HepG2 (cell line): ENCODE data around the gene ACE. TPM values are rescaled to one million over a fixed set of nuclear protein-coding genes. Genes with fewer than 3 reads are reported as not detected.

ENCODE experiments used
- BORCS8-MEF2B ChIP-seq: sonication (generic); formaldehyde crosslinking; IDR thresholded peaks from 2 replicates; pipeline ENCODE4 v1.8.0; 2022; ENCODE audit warnings: mild to moderate bottlenecking, missing genetic modification reagents
- KDM4B ChIP-seq: sonication (generic); formaldehyde crosslinking; IDR thresholded peaks from 2 replicates; pipeline ENCODE4 v1.4.0; 2020; ENCODE audit warnings: missing genetic modification reagents
- MIXL1 ChIP-seq: IDR thresholded peaks from 2 replicates; pipeline ENCODE4 v1.6.1; 2016
- NFIB ChIP-seq: sonication (generic); formaldehyde crosslinking; IDR thresholded peaks from 2 replicates; pipeline ENCODE4 v1.9.0; 2021; ENCODE audit warnings: missing genetic modification reagents, mild to moderate bottlenecking, borderline replicate concordance
- NRL ChIP-seq: sonication (generic); formaldehyde crosslinking; IDR thresholded peaks from 2 replicates; pipeline ENCODE4 v1.5.0; 2020; ENCODE audit warnings: missing genetic modification reagents, mild to moderate bottlenecking, moderate library complexity, borderline replicate concordance
- SATB2 ChIP-seq: sonication (generic); formaldehyde crosslinking; IDR thresholded peaks from 2 replicates; pipeline ENCODE4 v1.5.0; 2020; ENCODE audit warnings: missing genetic modification reagents
- SIN3A ChIP-seq: IDR thresholded peaks from 2 replicates; pipeline ENCODE4 v1.6.1; 2011; ENCODE audit warnings: low read depth, mild to moderate bottlenecking, control low read depth, low read length, borderline replicate concordance
- SP5 ChIP-seq: IDR thresholded peaks from 2 replicates; pipeline ENCODE4 v1.6.1; 2016; ENCODE audit warnings: low read depth, borderline replicate concordance
- SPEN ChIP-seq: sonication (generic); formaldehyde crosslinking; IDR thresholded peaks from 2 replicates; pipeline ENCODE4 v1.5.1; 2020; ENCODE audit warnings: low read depth, mild to moderate bottlenecking, missing genetic modification reagents
- ZBTB7B ChIP-seq: sonication (generic); formaldehyde crosslinking; IDR thresholded peaks from 2 replicates; pipeline ENCODE4 v1.4.0; 2020; ENCODE audit warnings: missing genetic modification reagents
- ZNF263 ChIP-seq: sonication (generic); formaldehyde crosslinking; IDR thresholded peaks from 2 replicates; pipeline ENCODE4 v1.4.0; 2020; ENCODE audit warnings: missing genetic modification reagents
- polyA plus RNA-seq, 8 experiments: library from polyadenylated mRNA; depleted of rRNA in 3 of 8; stranded (reverse) in 7 of 8; unstranded in 1 of 8; fragments of >200 nt; fragmentation: Illumina TruSeq in 4 of 8; extraction: Trizol in 4 of 8; gene quantifications; 2 replicates each; pipeline versions ENCODE4 v1.2.1 to v1.2.3, GENCODE V29; 2011 to 2016; ENCODE audit warnings: low read depth in 4 of 8, missing spikeins in 1 of 8, mixed read lengths in 1 of 8; ENCODE audit not compliant: insufficient read depth in 1 of 8
- total RNA-seq, 5 experiments: library from RNA; depleted of rRNA; stranded (reverse); fragments of >200 nt; fragmentation: Illumina TruSeq; extraction: Trizol; gene quantifications; 2 replicates each; pipeline ENCODE4 v1.2.3, GENCODE V29; 2016; ENCODE audit warnings: low read depth in 1 of 5
- TF ChIP-seq, protein P1 (sequence below): sonication (generic); formaldehyde crosslinking; conservative IDR thresholded peaks from 2 replicates; pipeline ENCODE4 v1.8.0; 2022; ENCODE audit warnings: missing genetic modification reagents
- TF ChIP-seq, protein P2 (sequence below): sonication (generic); formaldehyde crosslinking; IDR thresholded peaks from 2 replicates; pipeline ENCODE4 v1.8.1; 2022; ENCODE audit warnings: low read depth, mild to moderate bottlenecking, missing genetic modification reagents
- TF ChIP-seq, protein P3 (sequence below): sonication (generic); formaldehyde crosslinking; IDR thresholded peaks from 2 replicates; pipeline ENCODE4 v1.4.0; 2020; ENCODE audit warnings: missing genetic modification reagents, borderline replicate concordance
- TF ChIP-seq, protein P4 (sequence below), 2 experiments: IDR thresholded peaks; 2 replicates each; pipeline ENCODE4 v1.6.1; 2011 to 2012; ENCODE audit warnings: low read length in 2 of 2, borderline replicate concordance in 1 of 2, low read depth in 1 of 2, mild to moderate bottlenecking in 1 of 2, moderate library complexity in 1 of 2

ACE gene
- total and polyA plus RNA-seq, 2 of the 13 experiments (the other 11 are each of a cell fraction or from before 2014, with no cell fraction given) = 0.08 to 0.13 TPM

DNA sequence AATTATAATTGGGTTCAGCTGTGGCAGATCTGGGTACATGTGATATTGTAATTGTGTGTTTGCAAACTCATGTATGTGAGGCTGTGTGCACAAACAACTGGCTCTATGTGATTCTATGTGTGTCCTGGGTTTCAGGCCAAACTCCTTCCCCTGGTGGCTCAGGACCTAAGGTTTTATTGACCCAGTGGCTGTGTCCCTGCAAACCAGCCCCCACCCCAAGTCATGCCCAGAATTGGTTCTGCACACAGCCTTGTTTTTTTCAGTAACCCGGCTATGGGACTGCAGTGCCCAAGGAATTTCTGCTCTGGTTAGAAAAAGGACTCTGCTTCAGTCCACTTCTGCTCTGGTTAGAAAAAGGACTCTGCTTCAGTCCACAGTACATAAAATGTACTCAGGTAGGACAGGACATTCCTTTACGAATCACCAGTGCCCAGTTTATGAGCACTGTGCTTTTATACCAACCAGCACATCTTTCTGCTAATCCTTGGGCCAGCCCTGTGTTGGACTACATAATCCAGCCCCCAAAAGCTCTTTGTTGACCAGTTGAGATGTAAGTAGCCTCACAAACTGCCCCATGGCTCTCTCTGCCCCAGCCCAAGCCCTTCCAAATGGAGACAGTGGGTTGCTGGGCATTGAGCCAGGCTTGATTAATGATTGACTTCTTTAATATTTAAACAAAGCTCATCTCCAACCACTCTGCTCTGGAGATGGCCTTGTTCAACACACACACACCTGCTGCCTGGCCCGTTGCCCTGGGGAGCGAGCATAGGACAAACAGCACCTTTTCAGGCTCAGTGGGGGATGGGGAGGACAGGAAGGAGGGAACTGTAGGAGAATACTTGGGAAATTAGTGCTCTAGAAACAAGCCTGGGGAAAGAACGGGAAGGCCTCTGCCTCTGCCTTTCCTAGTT, 43.4 kb downstream of the ACE start (continued):
- TF ChIP-seq, protein P1, sequence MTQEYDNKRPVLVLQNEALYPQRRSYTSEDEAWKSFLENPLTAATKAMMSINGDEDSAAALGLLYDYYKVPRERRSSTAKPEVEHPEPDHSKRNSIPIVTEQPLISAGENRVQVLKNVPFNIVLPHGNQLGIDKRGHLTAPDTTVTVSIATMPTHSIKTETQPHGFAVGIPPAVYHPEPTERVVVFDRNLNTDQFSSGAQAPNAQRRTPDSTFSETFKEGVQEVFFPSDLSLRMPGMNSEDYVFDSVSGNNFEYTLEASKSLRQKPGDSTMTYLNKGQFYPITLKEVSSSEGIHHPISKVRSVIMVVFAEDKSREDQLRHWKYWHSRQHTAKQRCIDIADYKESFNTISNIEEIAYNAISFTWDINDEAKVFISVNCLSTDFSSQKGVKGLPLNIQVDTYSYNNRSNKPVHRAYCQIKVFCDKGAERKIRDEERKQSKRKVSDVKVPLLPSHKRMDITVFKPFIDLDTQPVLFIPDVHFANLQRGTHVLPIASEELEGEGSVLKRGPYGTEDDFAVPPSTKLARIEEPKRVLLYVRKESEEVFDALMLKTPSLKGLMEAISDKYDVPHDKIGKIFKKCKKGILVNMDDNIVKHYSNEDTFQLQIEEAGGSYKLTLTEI (CRISPR knock-in tag) = no peak
- TF ChIP-seq SPEN (CRISPR knock-in tag) = peak; percentile 66; the same call in 1 of the 2 replicates
- TF ChIP-seq, protein P2, sequence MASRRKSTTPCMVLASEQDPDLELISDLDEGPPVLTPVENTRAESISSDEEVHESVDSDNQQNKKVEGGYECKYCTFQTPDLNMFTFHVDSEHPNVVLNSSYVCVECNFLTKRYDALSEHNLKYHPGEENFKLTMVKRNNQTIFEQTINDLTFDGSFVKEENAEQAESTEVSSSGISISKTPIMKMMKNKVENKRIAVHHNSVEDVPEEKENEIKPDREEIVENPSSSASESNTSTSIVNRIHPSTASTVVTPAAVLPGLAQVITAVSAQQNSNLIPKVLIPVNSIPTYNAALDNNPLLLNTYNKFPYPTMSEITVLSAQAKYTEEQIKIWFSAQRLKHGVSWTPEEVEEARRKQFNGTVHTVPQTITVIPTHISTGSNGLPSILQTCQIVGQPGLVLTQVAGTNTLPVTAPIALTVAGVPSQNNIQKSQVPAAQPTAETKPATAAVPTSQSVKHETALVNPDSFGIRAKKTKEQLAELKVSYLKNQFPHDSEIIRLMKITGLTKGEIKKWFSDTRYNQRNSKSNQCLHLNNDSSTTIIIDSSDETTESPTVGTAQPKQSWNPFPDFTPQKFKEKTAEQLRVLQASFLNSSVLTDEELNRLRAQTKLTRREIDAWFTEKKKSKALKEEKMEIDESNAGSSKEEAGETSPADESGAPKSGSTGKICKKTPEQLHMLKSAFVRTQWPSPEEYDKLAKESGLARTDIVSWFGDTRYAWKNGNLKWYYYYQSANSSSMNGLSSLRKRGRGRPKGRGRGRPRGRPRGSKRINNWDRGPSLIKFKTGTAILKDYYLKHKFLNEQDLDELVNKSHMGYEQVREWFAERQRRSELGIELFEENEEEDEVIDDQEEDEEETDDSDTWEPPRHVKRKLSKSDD (CRISPR knock-in tag) = peak; percentile 76; the same call in 1 of the 2 replicates
- no peak for TF ChIP-seq KDM4B (CRISPR knock-in tag)
- TF ChIP-seq SIN3A = 0 out of 2 replicates have a peak, but pooled peaks have one; percentile 35
- TF ChIP-seq SATB2 = no peak
- no peak for TF ChIP-seq NFIB (CRISPR knock-in tag)
- 0 out of 2 replicates have a peak, but pooled peaks have one; percentile 39 for TF ChIP-seq NRL (CRISPR knock-in tag)
- TF ChIP-seq, protein P3, sequence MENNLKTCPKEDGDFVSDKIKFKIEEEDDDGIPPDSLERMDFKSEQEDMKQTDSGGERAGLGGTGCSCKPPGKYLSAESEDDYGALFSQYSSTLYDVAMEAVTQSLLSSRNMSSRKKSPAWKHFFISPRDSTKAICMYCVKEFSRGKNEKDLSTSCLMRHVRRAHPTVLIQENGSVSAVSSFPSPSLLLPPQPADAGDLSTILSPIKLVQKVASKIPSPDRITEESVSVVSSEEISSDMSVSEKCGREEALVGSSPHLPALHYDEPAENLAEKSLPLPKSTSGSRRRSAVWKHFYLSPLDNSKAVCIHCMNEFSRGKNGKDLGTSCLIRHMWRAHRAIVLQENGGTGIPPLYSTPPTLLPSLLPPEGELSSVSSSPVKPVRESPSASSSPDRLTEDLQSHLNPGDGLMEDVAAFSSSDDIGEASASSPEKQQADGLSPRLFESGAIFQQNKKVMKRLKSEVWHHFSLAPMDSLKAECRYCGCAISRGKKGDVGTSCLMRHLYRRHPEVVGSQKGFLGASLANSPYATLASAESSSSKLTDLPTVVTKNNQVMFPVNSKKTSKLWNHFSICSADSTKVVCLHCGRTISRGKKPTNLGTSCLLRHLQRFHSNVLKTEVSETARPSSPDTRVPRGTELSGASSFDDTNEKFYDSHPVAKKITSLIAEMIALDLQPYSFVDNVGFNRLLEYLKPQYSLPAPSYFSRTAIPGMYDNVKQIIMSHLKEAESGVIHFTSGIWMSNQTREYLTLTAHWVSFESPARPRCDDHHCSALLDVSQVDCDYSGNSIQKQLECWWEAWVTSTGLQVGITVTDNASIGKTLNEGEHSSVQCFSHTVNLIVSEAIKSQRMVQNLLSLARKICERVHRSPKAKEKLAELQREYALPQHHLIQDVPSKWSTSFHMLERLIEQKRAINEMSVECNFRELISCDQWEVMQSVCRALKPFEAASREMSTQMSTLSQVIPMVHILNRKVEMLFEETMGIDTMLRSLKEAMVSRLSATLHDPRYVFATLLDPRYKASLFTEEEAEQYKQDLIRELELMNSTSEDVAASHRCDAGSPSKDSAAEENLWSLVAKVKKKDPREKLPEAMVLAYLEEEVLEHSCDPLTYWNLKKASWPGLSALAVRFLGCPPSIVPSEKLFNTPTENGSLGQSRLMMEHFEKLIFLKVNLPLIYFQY (CRISPR knock-in tag) = peak; percentile 82; the same call in 1 of the 2 replicates
- peak; percentile 73; the same call in 1 of the 2 replicates for TF ChIP-seq ZBTB7B (CRISPR knock-in tag)
- peak; percentile 88 for TF ChIP-seq SP5 (CRISPR knock-in tag)
- TF ChIP-seq ZNF263 (CRISPR knock-in tag) = peak; percentile 36
- TF ChIP-seq BORCS8-MEF2B (CRISPR knock-in tag) = peak; percentile 84; the same call in 1 of the 2 replicates
- peak; percentile 77; the same call in 1 of the 2 replicates for TF ChIP-seq MIXL1
- TF ChIP-seq, protein P4, sequence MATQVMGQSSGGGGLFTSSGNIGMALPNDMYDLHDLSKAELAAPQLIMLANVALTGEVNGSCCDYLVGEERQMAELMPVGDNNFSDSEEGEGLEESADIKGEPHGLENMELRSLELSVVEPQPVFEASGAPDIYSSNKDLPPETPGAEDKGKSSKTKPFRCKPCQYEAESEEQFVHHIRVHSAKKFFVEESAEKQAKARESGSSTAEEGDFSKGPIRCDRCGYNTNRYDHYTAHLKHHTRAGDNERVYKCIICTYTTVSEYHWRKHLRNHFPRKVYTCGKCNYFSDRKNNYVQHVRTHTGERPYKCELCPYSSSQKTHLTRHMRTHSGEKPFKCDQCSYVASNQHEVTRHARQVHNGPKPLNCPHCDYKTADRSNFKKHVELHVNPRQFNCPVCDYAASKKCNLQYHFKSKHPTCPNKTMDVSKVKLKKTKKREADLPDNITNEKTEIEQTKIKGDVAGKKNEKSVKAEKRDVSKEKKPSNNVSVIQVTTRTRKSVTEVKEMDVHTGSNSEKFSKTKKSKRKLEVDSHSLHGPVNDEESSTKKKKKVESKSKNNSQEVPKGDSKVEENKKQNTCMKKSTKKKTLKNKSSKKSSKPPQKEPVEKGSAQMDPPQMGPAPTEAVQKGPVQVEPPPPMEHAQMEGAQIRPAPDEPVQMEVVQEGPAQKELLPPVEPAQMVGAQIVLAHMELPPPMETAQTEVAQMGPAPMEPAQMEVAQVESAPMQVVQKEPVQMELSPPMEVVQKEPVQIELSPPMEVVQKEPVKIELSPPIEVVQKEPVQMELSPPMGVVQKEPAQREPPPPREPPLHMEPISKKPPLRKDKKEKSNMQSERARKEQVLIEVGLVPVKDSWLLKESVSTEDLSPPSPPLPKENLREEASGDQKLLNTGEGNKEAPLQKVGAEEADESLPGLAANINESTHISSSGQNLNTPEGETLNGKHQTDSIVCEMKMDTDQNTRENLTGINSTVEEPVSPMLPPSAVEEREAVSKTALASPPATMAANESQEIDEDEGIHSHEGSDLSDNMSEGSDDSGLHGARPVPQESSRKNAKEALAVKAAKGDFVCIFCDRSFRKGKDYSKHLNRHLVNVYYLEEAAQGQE (IDR thresholded peaks at IDR 0.05; ENCODE audit: borderline replicate concordance in 1 of 2, low read depth in 1 of 2, low read length in 2 of 2) = peak; percentile 5 to 82; a peak in 3 of 4 replicates
